B cell (primary cell): ENCODE measurements around the gene CYP2U1. TPM values are rescaled to one million over a fixed set of nuclear protein-coding genes. Genes with fewer than 3 reads are reported as not detected.

ENCODE experiments used
- ATAC-seq: fragments of 200-7000 bp; cut with Tn5 transposase; one replicate; pipeline ENCODE4 v1.10.0; 2021; ENCODE audit warnings: low read depth, mild to moderate bottlenecking, moderate number of reproducible peaks, moderate library complexity
- CTCF ChIA-PET: fragments of 350-600 bp; sonication (Branson Sonifier 250); formaldehyde crosslinking; loops from one replicate; lab custom pipeline; 2021; ENCODE audit warnings: antibody characterized with exemption, inconsistent platforms; lab: Charles Lee
- POLR2A ChIA-PET: fragments of 350-600 bp; sonication (Branson Sonifier 250); formaldehyde crosslinking; loops from one replicate; lab custom pipeline; 2021; ENCODE audit warnings: antibody characterized with exemption; lab: Charles Lee
- DNase-seq: peaks from one replicate; pipeline ENCODE4 v3.0.0; 2013
- H2AFZ ChIP-seq: 2 replicates; pipeline ENCODE4 v1.6.1; 2012; ENCODE audit warnings: mild to moderate bottlenecking, low read depth, low read length; ENCODE audit not compliant: insufficient read depth, poor library complexity, severe bottlenecking
- H3K27ac ChIP-seq, 2 donors: 1 replicate in 1 of 2; 2 replicates in 1 of 2; pipeline ENCODE4 v1.5.1; 2012 to 2013; ENCODE audit warnings: low read length in 2 of 2, mild to moderate bottlenecking in 2 of 2, moderate library complexity in 1 of 2
- H3K27me3 ChIP-seq, 4 experiments: fragments of 200-600 bp in 1 of 4; sonication (generic) in 1 of 4; replicated peaks in 1 of 4; 1 replicate in 2 of 4; 2 replicates in 2 of 4; pipeline versions ENCODE4 v1.6.1 to v1.7.0; 2013 to 2016; ENCODE audit warnings: low read length in 3 of 4, mild to moderate bottlenecking in 2 of 4, mixed read lengths in 1 of 4, moderate library complexity in 1 of 4; ENCODE audit not compliant: insufficient read depth in 4 of 4, control insufficient read depth in 3 of 4; ENCODE audit errors: control extremely low read depth in 1 of 4
- H3K36me3 ChIP-seq, 2 experiments: replicated peaks in 1 of 2; 1 replicate in 1 of 2; 2 replicates in 1 of 2; pipeline versions ENCODE4 v1.6.1 to v1.7.1; 2013; ENCODE audit warnings: low read length in 1 of 2; ENCODE audit not compliant: insufficient read depth in 2 of 2, control insufficient read depth in 1 of 2; ENCODE audit errors: control extremely low read depth in 1 of 2, extremely low read depth in 1 of 2
- H3K4me1 ChIP-seq, 2 donors: fragments of 200-600 bp in 1 of 2; sonication (generic) in 1 of 2; 1 replicate in 1 of 2; 2 replicates in 1 of 2; pipeline versions ENCODE4 v1.5.1 to v1.6.1; 2013 to 2017; ENCODE audit warnings: low read length in 2 of 2; ENCODE audit not compliant: control insufficient read depth in 2 of 2, insufficient read depth in 2 of 2
- H3K4me2 ChIP-seq: replicated peaks from 2 replicates; pipeline ENCODE3; 2012; ENCODE audit warnings: mild to moderate bottlenecking, low read depth, low read length; ENCODE audit not compliant: poor library complexity, severe bottlenecking
- H3K4me3 ChIP-seq, 5 experiments: fragments of 200-600 bp in 1 of 5; sonication (generic) in 1 of 5; 1 replicate in 3 of 5; 2 replicates in 2 of 5; pipeline versions ENCODE4 v1.5.1 to v1.7.0; 2011 to 2016; ENCODE audit warnings: low read length in 4 of 5, mild to moderate bottlenecking in 4 of 5, low read depth in 2 of 5, control low read depth in 1 of 5, moderate library complexity in 1 of 5; ENCODE audit not compliant: insufficient read depth in 1 of 5; ENCODE audit errors: control extremely low read depth in 1 of 5, extremely low read depth in 1 of 5
- H3K79me2 ChIP-seq: fragments of 200-600 bp; sonication (generic); one replicate; pipeline ENCODE4 v1.6.0; 2016; ENCODE audit warnings: low read length; ENCODE audit not compliant: control insufficient read depth, insufficient read depth
- H3K9ac ChIP-seq: fragments of 200-600 bp; sonication (generic); 2 replicates; pipeline ENCODE4 v1.6.1; 2017; ENCODE audit warnings: mild to moderate bottlenecking, low read length, moderate library complexity
- H3K9me3 ChIP-seq, 3 donors: one replicate each; pipeline versions ENCODE4 v1.6.1 to v1.7.1; 2013; ENCODE audit warnings: low read length in 2 of 3; ENCODE audit not compliant: control insufficient read depth in 2 of 3, insufficient read depth in 1 of 3; ENCODE audit errors: control extremely low read depth in 1 of 3
- H4K20me1 ChIP-seq: 2 replicates; pipeline ENCODE4 v1.6.0; 2012; ENCODE audit warnings: mild to moderate bottlenecking, low read length; ENCODE audit not compliant: insufficient read depth, control insufficient read depth, poor library complexity, severe bottlenecking
- H3K27ac Mint-ChIP-seq: one replicate; pipeline ENCODE4 v1.8.0; 2021; ENCODE audit warnings: mixed read lengths
- H3K27me3 Mint-ChIP-seq: one replicate; pipeline ENCODE4 v1.8.0; 2021; ENCODE audit warnings: mixed read lengths
- H3K4me1 Mint-ChIP-seq: one replicate; pipeline ENCODE4 v1.8.0; 2021; ENCODE audit warnings: mixed read lengths
- H3K4me3 Mint-ChIP-seq: one replicate; pipeline ENCODE4 v1.8.0; 2021; ENCODE audit warnings: mixed read lengths
- H3K9me3 Mint-ChIP-seq: one replicate; pipeline ENCODE4 v1.8.0; 2022; ENCODE audit warnings: mixed read lengths; ENCODE audit not compliant: insufficient read depth
- CTCF ChIP-seq: fragments of 200-600 bp; IDR thresholded peaks from one replicate; pipeline ENCODE4 v1.8.0; 2022; ENCODE audit warnings: antibody characterized with exemption, mild to moderate bottlenecking
- EZH2 ChIP-seq: IDR thresholded peaks from 2 replicates; pipeline ENCODE4 v1.6.1; 2012; ENCODE audit warnings: borderline replicate concordance, low read depth, mild to moderate bottlenecking, moderate library complexity, low read length; ENCODE audit not compliant: insufficient read depth, poor library complexity, severe bottlenecking
- WGBS: methylation state at CpG from one replicate; pipeline ENCODE4 v1.1.5; 2013; ENCODE audit warnings: missing lambda C conversion rate; ENCODE audit not compliant: insufficient coverage; 5-methylcytosine and 5-hydroxymethylcytosine counted together
- intact Hi-C: fragments of 100-400 bp; cut with micrococcal nuclease; formaldehyde crosslinking; loops from one replicate; pipeline ENCODE4 v1.10.0; 2022
- polyA plus RNA-seq: library from polyadenylated mRNA; depleted of rRNA; stranded (reverse); fragments of >200 nt; gene quantifications from 2 replicates; pipeline ENCODE4 v1.2.3, GENCODE V29; 2012
- total RNA-seq, 2 donors: library from RNA; stranded (reverse); fragments of 120-200 nt in 1 of 2; gene quantifications; 1 replicate in 1 of 2; 2 replicates in 1 of 2; pipeline versions ENCODE4 v1.2.3 to v1.2.4, GENCODE V29; 2013 to 2022

The CYP2U1 gene
- total and polyA plus RNA-seq, 2 donors (not counting 1 experiment from before 2014, with no cell fraction given) = 6.1 to 17.6 TPM

- intact Hi-C loops = no loop called here
- POLR2A ChIA-PET = no interaction called here
These were observed 45.5 kb upstream of the CYP2U1 start for GRCh38 chr4:107885865-107886264.

GRCh38 chr4:107888237-107888636 is 43.1 kb upstream of the CYP2U1 start:
- Histone ChIP-seq H3K4me2 (no peak overlapping the region), H4K20me1 (no peaks in the 10 kb centered on the region), H3K79me2 (no peaks in the 10 kb centered on the region), H3K4me3 (no peak overlapping the region), H3K9me3 (peaks cover 0 to 9% (median 1%) of the 10 kb centered on the region in 3 donors), H3K4me1 (no peaks in the 10 kb centered on the region), H3K36me3 (no peaks in the 10 kb centered on the region), H3K9ac (no peak overlapping the region), H2AFZ (no peak overlapping the region), H3K27ac (no peak overlapping the region), H3K27me3 (no peaks in the 10 kb centered on the region)
- Mint-ChIP-seq H3K4me3 (no peak overlapping the region), H3K9me3 (no peaks in the 10 kb centered on the region), H3K27me3 (peaks cover 5% of the 10 kb centered on the region), H3K27ac (no peak overlapping the region), H3K4me1 (no peaks in the 10 kb centered on the region)
- POLR2A ChIA-PET = no interaction called here
- no CpG with 5 or more reads among the region's 2 CpGs for WGBS
- CTCF ChIA-PET = no interaction called here
- no peak for DNase-seq
- no peak for ATAC-seq
- TF ChIP-seq EZH2 = no peak
- no peak for TF ChIP-seq CTCF
- intact Hi-C loops = no loop called here

More at GRCh38 chr4:107885865-107886264, 45.5 kb upstream of the CYP2U1 start:
- no peak overlapping the region for H3K4me2 ChIP-seq
- H3K9ac ChIP-seq = no peak overlapping the region
- Mint-ChIP-seq H3K27me3 (peaks cover 8% of the 10 kb centered on the region), H3K4me1 (no peaks in the 10 kb centered on the region), H3K27ac (no peak overlapping the region), H3K9me3 (no peaks in the 10 kb centered on the region), H3K4me3 (no peak overlapping the region)
- H3K79me2 ChIP-seq = no peaks in the 10 kb centered on the region
- no peak overlapping the region for H3K27ac ChIP-seq
- ATAC-seq (no peak), DNase-seq (no peak)
- no peaks in the 10 kb centered on the region for H3K36me3 ChIP-seq
- H2AFZ ChIP-seq = no peak overlapping the region
- no peaks in the 10 kb centered on the region for H3K27me3 ChIP-seq
- TF ChIP-seq EZH2 = no peak
- TF ChIP-seq CTCF = no peak
- H3K4me1 ChIP-seq = no peaks in the 10 kb centered on the region
- CTCF ChIA-PET = no interaction called here
- H3K4me3 ChIP-seq = no peak overlapping the region
- H4K20me1 ChIP-seq = no peaks in the 10 kb centered on the region
- peaks cover 0 to 9% (median 1%) of the 10 kb centered on the region in 3 donors for H3K9me3 ChIP-seq
